Ecto neural progenitor cell (in vitro differentiated cells): Measurements from ENCODE around the gene ETV6.
"Not testable (repeated sequence)": the region's sequence is repeated elsewhere in the genome, so short reads cannot be mapped to it uniquely, and the experiment has no call there.

Experiments
- DNase-seq: peaks from one replicate; pipeline ENCODE4 v3.0.0-alpha.2; 2018; ENCODE audit warnings: low spot score

The ETV6 gene

DNA sequence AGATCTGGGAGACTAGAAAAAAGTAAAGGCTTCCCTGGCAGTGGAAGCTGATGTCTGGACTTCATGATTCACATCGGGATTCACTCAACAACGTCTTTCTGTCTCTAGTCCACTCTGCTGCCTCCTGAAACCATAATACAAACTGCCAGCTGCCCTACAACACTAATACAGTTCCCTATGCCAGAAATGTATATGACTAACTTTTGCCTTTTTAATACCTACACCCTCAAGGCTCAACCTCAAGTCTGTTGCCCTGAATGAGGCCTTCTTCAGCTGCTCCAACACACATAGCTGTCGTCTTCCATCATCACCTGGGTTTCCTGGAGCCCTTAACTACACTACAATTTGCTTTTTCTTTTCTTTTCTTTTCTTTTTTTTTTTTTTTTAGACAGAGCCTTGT, 238.6 kb downstream of the ETV6 start:
- no peak for DNase-seq

- DNase-seq: no peak
Observed at GRCh38 chr12:11891346-11891745, 241.9 kb downstream of the ETV6 start.

DNA sequence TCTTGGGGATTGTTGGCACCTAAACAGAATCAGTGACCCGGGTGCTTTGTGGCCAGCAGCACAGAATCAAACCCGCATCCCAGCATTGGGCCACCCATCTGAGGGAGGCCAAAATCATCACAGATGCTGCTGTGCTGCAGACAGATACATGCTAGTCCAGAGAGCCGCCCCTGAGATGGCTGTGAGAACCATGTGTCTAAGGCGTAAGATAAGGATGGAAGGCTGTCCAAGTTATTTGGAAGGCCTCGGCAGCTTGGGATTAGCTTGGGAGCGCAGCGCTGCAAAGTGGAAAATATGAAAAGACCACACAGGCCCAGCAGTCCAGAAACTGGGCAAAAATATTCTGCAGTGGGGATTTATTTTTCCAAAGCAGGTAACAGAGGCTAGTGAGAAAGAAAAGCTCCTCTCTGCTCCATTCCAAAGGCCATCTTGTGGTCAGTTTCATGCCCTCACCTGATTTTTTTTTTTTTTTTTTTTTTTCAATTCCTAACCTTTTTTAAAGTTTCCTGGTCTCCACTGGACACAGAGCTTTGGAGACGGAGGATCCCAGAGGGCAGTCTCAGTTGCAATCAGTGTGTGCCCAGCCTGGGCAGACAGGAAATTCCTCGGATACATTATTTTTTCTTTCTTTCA, 242.4 kb downstream of the ETV6 start:
- DNase-seq: no peak

GRCh38 chr12:11893998-11894397, 244.5 kb downstream of the ETV6 start:
- DNase-seq: no peak

- no peak for DNase-seq
Observed at GRCh38 chr12:11894890-11895289, 245.4 kb downstream of the ETV6 start.

DNA sequence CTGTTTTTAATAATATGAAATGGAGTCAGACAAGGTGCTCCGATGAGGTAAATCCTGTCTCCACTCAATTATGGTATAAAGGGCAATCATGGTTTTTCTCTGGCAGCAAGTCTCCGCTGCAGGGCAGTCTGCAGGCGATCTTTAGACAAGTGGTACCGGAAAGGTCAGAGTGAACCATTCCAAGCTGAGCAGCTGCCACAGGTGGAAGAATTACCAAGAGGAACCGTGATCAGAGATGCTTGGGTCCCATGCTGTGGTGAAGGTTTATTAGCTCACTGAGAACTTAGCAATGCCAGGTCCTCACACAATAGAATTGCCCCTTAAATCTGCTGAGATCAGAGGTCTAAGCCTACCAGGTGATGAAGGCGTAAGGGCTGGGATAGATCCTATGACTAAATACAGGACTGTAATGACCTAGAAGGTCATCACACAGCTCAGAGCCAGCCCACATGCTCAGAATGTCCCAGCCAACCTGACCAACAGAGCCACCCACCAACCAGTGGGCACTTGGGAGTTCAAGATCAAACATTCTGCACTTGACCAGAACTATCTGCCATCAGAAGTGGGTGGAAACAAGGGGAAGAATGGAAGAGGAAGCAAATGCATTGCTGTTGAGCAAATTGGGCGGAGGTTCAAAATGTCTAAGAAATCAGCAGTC, 246.1 kb downstream of the ETV6 start:
- no peak for DNase-seq

GRCh38 chr12:11896417-11896929, 247.0 kb downstream of the ETV6 start:
- DNase-seq: no peak

- no peak for DNase-seq
Observed at GRCh38 chr12:11897923-11898322, 248.4 kb downstream of the ETV6 start.

GRCh38 chr12:11901701-11902524, 252.4 kb downstream of the ETV6 start:
- DNase-seq: no peak

DNA sequence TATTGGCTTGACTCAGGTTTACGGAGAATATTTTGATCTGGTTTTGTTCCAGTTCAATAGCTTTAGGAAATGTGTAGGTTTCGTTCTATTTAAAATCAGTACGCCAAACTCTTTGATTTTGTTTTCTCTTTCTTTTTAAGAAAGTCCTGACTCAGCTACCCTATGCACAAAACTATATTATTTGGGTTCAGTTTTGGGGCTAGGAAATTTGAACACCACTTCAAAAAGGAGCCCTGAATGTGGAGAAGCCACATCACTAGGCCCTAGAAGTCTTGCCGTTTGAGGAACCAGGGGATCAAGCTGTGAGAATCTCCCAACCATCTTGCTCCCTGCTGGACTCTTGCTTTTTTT, 253.0 kb downstream of the ETV6 start:
- no peak for DNase-seq

DNA sequence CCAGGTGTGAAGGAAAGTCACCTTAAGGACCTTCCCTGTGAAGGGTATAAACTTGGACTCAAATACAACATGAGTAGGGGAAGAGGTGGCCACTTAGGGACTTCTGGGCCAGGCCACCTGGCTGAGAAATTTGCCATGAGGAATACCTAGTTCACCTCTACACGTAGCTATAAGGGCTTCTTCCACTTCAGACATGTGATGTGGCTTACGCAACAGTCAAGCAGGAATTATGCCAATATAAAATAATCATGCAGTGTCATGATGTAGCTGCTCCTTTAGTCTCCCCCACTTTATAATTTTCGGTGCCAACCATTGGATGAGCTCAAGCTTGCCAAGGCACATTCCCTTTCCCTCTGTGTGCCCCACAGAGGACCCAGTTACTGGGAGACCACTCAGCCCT, 254.7 kb downstream of the ETV6 start:
- no peak for DNase-seq

DNA sequence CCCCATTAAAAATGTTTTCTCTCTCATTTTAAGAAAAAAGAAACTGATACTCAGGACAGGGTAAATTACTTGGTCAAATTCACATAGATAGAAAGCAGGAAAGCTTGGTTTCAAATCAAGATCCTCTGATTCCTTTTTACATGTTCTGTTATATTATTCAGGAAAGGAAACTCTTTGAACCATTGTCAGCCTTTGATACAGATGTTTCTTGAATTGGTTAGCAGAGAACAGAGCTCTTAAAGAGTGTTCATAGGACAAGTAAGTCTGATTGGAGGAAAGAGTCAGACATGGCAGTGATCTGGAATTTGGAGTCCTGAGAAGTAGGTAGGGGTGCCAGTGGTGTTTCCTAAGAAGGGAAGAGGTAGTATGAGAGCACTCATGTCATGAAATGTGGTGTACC, 256.1 kb downstream of the ETV6 start:
- DNase-seq: no peak

GRCh38 chr12:11906286-11906935, 256.9 kb downstream of the ETV6 start:
- no peak for DNase-seq

- DNase-seq: no peak
Observed at GRCh38 chr12:11907625-11908024, 258.2 kb downstream of the ETV6 start.

- not testable (repeated sequence) for DNase-seq
Observed at GRCh38 chr12:11909406-11909805, 259.9 kb downstream of the ETV6 start.

DNA sequence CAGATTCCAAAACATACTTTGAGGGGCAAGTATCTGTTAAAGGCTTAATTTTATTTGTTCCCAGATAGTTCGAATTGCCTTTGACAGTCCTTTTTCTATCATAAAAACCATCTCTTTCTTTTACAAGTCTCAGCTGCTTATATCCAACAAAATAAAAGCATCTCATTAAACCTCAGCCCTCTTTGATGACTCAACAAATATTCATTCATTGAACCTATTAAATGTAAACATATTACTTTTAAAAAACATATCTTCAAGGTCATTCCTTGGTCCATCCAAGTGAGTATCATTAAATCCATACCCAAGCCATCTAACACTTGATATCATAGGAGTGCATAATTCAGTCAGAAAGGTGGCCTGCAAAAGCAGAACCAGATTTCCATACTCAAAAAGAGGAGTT, 266.6 kb downstream of the ETV6 start:
- DNase-seq: no peak

GRCh38 chr12:11916771-11917170, 267.3 kb downstream of the ETV6 start:
- DNase-seq: no peak

DNA sequence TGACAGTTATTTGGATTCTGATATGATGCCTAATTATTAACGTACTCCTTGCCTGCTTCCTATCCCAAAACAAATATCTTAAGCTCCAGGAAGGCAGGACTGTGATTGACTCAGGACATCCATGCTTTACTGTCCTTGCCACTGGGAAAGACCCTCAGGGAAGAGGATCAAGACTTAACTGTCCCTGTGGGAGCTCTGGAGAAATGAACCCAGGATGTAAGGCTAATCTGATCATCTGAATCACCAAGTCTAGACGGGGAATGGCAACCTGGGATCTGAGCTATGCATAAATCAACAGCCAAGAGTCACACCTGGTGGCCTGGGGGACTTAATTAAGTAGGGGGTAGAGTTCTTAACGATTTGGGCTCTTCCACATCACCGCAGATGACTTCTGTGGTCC, 268.0 kb downstream of the ETV6 start:
- DNase-seq: no peak

- no peak for DNase-seq
Observed at GRCh38 chr12:11920231-11920630, 270.8 kb downstream of the ETV6 start.

DNA sequence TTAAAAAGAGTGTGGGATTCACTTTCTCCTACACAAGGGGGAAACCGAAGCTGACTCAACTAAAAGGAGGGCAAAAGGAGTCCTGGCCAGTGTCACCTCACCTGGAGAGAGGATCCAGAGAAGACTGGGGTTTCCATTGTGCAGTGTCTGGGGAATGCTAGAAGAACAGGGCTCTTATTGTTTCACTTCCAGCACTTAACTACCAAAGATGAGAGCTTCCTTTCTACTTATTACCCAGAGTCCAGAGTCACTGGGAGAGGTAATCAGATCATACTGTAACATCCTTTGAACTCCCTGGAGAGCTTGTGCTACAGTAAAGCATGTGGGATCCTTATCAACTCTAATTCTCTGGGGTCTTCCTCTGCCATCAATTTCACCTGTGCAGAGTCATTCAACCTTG, 272.9 kb downstream of the ETV6 start:
- DNase-seq: no peak

GRCh38 chr12:11923067-11923466, 273.6 kb downstream of the ETV6 start:
- no peak for DNase-seq

DNA sequence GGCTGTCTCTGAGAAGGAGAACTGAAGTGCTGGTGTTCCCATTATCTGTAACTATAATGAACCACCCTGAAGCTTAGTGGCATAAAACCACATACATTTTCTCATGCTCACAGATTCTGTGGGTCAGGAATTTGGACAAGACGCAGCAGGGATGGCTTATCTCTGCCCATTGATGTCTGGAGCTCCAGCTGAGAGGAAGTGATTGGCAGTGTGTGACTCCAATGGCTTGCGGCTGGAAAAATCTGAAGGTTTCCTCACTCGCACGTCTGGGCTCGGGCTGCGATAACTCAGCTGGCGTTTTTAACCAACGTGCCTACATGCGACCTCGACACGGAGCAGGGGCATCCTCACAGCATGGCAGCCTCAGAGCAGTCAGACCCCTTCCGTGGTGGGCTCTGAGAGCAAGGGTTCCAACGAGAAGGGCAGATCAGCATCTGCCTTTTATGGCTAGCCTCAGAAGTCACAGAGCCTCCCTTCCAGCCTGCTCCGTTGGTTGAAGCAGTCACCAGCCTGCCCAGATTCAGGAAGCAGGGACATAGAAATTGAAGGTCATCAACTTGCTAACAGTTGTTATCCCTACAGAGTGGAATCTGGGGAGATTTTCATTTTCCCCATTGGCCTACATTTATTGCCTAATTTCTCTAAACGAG, 277.9 kb downstream of the ETV6 start:
- peak; percentile 73 for DNase-seq
